K562 (cell line): ENCODE results near the gene RASGRP4.

ENCODE experiments used
- ATF1 ChIP-seq, 2 experiments: fragments of 450-650 bp in 1 of 2; IDR thresholded peaks; 2 replicates each; pipeline ENCODE4 v1.6.1; 2016; ENCODE audit warnings: missing compliant biosample characterization in 1 of 2, missing genetic modification characterization in 1 of 2
- RBM34 ChIP-seq: fragments of 200-400 bp; formaldehyde crosslinking; IDR thresholded peaks from 2 replicates; pipeline ENCODE4 v1.6.1; 2018; ENCODE audit warnings: low read length, borderline replicate concordance; ENCODE audit not compliant: insufficient read depth
- ZNF232 ChIP-seq: sonication (generic); formaldehyde crosslinking; IDR thresholded peaks from 2 replicates; pipeline ENCODE4 v1.8.0; 2022; ENCODE audit warnings: mild to moderate bottlenecking, missing genetic modification reagents

GRCh38 chr19:38386971-38387549 lies 39.0 kb downstream of the RASGRP4 start:
- TF ChIP-seq ZNF232 (CRISPR knock-in tag) (no peak), RBM34 (no peak), ATF1 (CRISPR knock-in tag; IDR thresholded peaks at IDR 0.05) (no peak), ATF1 (tag; IDR thresholded peaks at IDR 0.05) (no peak)
